ENCODE data around the gene CTCF.

Gene CTCF

DNA sequence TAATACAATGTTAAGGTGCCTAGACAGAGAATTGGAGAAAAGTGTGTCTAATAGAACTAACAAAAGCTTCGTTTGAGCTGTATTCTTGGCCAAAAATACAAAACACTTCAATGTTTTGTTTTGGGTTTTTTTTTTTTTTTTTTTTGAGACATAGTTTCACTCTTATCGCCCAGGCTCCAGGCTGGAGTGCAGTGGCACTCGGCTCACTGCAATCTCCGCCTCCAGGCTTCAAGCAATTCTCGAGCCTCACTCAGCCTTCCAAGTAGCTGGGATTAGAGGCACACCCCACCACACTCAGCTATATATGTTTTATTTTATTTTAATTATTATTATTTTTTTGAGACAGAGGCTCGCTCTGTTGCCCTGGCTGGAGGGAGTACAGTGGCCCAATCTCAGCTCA, 44.3 kb downstream of the CTCF start:
- DNase-seq, result no peak

DNA sequence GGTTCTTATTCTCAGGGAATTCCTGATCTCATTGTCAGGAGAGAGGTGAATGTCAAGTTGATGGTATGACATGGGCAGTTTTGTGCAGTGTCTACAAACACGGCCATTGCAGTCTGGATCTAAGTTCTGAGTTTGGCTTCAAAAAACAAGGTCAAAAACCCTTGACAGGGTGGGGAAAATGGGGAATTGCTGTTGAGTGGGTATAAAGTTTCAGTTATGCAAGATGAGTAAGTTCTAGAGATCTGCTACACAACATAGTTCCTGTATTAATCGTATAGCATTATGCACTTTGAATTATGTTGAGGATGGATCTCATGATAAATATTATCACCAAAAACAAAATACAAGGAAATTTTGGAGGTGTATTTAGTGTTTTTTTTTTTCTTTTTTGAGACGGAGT, 46.0 kb downstream of the CTCF start:
- no peak for DNase-seq

DNA sequence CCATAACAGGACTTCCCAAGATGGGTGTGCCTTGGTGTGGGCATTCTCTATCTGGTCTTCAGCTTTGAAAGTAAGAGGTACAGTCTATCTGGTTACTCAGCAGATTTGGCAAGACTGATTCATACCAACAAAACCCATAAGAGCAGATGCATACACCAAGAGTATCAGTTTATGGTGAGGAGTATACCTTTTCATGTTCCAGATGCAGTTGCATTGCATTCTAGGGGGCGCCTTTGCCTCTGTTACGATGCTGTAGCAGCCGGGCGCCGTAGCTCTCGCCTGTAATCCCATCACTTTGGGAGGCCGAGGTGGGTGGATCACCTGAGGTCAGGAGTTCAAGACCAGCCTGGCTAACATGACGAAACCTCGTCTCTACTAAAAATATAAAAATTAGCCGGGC, 51.5 kb downstream of the CTCF start:
- DNase-seq, result no peak

DNA sequence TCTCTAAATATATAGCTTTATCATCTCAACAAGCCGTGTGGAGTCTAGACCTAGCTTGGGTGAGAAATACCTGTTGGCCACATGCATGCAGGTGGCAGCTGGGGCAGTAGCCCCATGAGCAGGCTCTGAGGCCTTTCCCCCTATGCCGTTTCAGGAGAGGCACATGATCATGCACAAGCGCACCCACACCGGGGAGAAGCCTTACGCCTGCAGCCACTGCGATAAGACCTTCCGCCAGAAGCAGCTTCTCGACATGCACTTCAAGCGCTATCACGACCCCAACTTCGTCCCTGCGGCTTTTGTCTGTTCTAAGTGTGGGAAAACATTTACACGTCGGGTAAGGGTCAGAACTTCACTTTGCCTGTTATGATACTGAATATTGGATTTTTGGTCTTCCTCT, 65.9 kb downstream of the CTCF start:
- no peak for DNase-seq

DNA sequence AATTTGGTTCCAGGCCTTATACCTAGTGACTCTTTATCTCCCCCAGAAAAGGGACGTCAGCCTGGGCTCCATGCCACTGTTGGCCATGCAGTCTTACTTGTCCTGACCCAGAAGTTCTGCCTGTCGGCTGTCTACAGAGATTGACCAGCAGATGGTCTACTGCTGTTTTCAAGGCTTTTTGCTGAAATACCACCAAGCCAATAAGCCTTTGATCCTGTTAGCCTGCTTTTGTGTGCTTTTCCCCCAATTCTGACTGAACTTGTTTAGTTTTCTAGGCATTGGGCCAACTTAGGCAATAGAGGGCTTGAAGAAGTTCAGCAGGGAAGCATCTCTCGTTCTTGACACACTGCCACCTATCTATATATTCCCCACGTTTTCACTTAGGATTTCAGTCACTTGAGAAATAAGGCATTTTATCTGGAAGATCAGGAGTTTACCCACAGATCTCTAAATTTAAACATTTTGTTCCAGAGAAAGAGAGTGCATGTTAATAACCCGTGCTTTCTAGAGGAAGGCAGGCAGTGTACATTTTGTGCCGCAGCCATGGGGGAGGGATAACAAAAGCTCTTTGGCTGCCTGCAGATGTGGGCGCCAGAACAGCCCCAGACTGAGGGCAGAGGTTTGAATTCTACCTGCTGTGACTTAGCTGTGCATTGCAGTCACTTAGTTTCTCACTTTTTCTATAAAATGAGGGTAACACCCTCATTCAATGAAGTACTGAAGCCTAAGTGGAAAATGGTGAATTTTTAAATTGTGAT, 70.3 kb downstream of the CTCF start:
- DNase-seq, result peak; percentile 58

DNA sequence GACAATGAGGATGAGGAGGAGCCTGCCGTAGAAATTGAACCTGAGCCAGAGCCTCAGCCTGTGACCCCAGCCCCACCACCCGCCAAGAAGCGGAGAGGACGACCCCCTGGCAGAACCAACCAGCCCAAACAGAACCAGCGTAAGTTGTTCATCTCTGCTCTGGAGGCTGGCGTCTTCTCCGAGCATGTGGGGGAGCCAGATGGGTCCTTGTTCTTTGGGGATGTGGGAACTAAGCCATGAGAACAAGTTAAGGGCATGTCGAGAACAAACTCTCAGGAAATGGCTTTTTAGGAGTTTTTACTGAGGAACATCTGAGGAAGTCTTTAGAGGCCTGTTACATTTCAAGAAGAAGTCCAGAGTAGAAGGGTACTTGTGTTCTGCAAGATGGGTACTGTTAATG, 74.4 kb downstream of the CTCF start:
- DNase-seq, result no peak

DNA sequence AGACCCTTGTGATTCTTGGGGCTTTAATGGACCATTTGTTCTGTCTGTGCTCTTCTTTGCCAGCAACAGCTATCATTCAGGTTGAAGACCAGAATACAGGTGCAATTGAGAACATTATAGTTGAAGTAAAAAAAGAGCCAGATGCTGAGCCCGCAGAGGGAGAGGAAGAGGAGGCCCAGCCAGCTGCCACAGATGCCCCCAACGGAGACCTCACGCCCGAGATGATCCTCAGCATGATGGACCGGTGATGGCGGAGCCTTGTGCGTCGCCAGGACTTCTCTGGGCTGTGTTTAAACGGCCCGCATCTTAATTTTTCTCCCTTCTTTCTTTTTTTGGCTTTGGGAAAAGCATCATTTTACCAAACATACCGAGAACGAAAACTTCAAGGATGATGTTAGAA, 75.3 kb downstream of the CTCF start:
- no peak for DNase-seq

DNA sequence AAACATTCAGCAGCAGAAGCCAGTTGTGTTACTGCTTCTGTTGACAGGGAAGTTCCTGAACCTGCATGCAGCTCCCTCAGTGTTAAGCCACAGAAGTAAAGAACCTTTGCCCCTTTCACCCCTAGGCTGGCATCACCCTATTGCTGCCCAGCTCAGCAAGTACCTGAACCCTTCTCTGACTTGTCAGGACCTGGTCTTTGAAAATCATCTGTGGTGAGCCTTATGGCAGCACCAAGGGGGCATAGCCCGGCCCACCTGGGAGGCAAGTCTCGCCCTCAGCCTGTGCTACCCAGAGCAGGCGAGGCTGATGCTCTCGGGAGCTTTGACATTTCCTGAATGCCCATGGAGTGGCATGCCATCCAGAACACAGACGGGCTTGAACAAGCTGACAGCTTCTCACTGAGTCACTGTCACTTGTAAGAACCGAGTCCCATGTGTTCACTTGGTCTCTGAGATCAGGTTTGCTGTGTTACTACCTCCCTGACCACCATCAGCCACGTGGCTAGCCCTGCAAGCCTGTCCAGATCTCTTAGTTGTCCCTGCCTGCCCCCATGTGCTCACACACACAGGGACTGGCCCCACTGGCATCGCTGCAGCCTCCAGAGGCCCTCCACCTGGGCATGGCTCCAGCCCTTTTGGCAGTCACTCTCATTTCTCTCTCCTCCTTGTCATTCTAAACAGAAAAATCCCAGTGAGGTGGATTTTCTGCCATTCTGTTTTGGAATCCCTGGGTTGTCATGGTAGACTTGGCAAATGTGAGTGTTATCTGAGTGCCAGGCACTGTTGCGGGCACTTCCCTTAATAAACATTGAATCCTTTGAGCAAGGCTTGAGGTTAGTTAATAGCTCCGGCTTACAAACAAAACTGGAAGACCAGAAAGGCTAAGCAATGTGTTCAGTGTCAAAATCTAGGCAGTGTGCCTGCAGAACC, 79.7 kb downstream of the CTCF start:
- peak; percentile 83 for DNase-seq

DNA sequence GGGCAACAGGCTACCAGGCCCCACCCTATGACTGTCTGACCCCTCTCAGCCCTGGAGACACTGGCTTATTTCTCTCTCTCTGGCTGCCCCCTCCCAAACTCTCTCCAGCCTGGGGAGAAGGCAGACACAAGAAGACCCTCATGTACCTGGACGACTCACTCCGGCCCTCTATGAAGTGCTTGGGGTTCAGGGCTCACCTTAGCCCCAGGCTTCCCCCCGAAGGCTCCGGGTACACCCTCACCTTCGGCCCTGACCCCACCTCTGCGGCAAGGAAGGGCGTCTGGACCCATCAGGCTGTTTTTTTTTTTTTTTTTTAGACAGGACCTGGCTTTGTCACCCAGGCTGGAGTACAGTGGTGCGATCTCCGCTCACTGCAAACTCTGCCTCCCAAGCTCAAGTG, 81.7 kb downstream of the CTCF start:
- no peak for DNase-seq

DNA sequence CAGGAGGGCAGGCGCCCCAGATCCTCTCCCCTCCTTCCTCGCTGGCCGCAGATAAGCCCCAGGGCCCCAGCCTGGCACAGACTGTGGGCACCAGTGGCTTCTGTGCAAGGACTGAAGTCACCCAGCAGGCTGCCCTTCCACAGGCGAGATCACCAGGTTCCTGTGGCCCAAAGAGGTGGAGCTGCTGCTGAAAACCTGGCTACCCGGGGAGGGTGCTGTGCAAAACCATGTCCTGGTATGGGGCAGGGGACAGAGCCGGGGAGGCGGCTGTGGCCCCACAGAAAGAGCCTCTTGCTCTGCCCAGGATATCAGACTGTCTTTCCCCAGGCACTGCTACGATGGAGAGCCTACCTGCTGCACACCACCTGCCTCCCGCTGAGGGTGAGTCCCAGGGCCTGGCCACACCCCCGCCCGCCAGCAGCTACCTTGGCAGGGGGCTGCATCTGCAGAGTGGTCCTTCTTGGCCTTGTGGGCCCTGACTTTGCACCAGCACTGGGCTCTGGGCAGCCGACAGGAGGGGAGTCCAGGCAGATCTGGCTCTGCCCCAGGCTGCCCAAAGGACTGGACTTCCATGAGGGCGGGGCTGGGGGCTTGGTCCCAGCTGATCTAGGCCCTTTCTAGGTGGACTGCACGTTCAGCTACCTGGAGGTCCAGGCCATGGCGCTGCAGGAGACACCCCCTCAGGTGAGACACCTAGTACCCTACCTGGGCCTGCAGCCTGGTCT, 83.2 kb downstream of the CTCF start:
- no peak for DNase-seq

DNA sequence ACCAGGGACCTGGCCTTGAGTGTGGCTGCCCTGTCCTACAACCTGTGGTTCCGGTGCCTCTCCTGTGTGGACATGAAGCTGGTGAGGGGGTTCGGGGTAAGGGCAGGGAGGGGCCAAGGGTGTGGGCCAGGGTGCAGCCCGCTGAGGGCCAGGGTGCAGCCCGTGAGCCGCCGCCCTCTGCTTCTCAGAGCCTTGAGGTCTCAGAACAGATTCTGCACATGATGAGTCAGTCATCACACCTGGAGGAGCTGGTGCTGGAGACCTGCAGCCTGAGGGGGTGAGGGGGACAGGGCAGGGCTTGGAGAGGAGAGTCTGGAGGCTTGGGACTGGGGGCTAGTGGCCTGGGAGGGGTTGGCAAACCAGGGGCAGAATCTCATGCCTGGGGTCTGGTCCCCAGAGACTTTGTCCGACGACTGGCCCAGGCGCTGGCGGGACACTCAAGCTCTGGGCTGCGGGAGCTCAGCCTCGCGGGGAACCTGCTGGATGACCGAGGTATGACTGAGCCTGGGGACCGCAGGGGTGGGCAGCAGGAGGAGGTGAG, 84.9 kb downstream of the CTCF start:
- DNase-seq, result no peak

DNA sequence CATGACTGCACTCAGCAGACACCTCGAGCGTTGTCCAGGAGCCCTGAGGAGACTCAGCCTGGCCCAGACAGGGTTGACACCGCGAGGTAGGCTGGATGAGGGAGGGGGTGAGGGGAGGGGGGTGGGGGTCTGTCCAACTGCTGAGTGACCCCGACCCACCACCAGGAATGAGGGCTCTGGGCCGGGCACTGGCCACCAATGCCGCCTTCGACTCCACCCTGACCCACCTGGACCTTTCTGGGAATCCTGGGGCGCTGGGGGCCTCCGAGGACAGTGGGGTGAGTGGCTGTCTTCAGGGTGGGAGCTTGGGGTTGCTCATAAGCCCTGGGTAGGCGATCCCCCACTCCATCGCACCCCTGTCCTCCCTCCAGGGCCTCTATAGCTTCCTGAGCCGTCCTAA, 85.4 kb downstream of the CTCF start:
- no peak for DNase-seq

DNA sequence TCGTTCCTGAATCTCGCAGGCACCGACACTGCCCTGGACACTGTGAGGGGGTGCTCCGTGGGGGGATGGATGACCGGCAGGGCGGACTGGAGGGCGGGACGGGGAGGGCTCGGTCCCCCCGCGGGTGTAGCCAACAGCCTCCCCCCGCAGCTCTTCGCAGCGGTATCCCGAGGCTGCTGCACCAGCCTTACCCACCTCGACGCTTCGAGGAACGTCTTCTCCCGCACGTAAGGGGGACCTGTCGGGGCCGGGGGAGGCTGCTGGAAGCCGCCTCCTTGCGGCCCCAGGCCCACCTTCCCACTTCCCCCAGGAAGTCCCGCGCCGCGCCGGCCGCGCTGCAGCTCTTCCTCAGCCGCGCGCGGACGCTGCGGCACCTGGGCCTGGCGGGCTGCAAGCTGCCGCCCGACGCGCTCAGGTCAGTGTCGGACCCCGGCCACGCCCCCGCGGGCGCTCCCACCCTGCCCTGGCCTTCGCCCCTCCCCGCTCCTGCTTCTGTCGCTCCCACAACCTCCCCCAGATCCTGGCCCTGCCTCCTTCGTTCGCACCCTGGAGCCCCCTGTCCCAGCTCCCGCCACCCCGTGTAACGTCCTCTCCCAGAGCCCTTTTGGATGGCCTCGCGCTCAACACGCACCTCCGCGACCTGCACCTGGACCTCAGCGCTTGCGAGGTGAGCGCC, 85.9 kb downstream of the CTCF start:
- no peak for DNase-seq

DNA sequence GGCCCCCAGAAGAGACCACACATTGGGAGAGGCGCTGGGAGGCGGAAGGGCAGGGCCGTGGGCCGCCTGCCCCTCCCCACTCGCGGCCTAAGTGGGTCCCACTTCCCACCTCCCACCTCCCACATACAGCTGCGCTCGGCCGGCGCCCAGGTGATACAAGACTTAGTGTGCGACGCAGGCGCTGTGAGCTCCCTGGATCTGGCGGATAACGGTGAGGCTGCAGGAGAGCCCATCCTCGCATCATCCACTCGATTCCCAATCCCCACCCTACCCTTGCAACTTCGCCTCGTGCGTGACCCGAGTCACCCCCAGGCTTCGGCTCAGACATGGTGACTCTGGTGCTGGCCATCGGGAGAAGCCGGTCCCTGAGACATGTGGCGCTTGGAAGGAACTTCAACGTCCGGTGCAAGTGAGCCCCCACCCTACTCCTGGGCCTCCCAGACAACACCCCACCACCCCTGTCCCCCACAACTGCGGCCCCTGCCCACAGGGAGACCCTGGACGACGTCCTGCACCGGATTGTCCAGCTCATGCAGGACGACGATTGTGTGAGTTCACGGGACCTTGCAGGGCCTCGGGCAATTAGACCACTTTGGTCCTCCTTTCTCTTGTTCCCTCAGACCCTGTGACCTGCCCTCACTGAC, 86.6 kb downstream of the CTCF start:
- DNase-seq, result no peak

DNA sequence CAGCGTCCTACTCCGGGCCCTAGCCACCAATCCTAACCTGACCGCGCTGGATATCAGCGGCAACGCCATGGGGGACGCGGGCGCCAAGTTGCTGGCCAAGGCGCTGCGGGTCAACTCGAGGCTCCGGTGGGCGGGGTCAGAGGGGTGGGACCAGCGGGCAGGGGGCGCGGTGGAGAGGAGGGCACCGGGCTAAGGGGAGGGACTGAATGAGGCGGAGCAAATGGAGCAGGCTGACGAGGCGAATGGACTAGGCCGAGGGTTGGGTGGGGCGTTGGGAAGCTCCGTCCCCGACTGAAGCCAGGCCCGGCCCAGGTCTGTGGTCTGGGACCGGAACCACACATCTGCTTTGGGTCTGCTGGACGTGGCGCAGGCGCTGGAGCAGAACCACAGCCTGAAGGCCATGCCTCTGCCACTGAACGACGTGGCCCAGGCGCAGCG, 87.2 kb downstream of the CTCF start:
- DNase-seq, result no peak

DNA sequence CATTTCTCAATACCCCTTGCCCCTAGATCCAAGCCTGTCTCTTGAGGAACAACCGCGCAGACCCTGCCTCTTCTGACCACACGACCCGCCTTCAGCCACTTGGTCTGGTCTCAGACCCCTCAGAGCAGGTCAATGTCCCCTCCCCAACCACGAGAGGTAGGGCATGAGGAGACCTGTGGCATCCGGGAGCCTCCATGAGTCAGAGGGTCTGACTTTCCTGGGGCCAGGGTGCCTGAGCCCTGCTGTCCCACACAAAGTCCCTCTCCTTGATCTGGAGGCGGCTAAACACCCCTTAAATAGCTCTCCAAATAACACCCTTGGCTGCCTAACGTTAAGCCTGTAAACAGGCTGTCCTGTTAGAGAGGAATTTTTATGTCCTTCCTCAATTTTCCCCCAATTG, 87.7 kb downstream of the CTCF start:
- no peak for DNase-seq

DNA sequence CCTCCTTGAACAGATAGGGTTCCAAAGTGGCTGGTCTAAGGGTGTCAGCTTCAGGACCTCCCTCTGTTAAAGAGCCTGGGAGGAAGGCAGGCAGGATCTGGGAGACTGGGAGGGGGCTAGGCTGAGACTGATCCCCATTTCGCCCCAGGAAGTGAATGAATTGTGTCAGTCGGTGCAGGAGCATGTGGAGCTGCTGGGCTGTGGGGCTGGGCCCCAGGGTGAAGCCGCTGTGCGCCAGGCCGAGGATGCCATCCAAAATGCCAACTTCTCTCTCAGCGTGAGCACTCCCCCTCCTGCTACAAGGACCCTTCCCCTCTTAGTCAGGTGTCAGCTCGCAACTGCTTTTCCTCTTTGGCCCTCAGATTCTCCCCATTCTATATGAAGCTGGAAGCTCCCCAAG, 88.7 kb downstream of the CTCF start:
- DNase-seq, result no peak

DNA sequence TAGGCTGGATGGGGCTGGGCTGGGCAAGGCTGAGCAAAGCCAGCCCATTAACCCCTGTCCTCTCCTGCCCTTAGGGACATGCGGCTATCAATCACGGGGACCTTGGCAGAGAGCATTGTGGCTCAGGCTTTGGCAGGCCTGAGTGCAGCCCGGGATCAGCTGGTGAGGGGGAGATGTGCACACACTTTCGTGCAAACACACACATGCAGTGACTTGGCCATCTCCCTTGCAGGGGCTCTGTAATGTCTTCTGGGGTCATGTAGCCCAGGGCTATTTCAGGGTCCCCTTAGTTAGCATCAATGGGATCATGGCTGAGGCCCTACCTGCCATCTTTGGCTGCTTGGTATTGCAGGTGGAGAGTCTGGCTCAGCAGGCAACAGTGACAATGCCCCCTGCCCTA, 89.5 kb downstream of the CTCF start:
- DNase-seq, result no peak

DNA sequence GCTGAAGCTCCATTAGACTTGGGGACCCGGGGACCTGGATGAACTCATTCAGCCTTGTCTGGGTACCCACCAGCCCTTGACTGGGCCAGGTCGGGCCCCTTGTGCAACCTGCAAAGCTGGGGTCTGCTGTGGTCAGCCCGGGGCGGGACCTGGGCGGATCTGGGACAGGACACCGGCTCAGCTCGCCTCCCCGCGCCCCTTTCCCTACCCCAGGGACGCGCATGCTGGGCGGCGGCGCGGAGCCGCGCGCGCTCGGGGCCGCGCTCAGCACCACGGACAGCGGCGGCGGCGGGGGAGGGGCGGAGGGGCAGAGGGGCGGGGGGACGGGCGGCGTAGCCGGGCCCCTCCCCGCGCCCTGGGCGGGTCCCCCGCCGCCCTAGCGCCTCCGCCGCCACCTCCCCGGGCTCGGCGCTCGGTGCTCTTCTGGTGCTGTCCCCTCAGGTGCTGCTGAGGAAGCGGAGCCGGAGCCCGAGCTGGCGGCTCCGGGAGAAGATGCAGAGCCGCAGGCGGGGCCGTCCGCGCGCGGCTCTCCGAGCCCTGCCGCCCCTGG, 90.3 kb downstream of the CTCF start:
- peak; percentile 24 for DNase-seq

DNA sequence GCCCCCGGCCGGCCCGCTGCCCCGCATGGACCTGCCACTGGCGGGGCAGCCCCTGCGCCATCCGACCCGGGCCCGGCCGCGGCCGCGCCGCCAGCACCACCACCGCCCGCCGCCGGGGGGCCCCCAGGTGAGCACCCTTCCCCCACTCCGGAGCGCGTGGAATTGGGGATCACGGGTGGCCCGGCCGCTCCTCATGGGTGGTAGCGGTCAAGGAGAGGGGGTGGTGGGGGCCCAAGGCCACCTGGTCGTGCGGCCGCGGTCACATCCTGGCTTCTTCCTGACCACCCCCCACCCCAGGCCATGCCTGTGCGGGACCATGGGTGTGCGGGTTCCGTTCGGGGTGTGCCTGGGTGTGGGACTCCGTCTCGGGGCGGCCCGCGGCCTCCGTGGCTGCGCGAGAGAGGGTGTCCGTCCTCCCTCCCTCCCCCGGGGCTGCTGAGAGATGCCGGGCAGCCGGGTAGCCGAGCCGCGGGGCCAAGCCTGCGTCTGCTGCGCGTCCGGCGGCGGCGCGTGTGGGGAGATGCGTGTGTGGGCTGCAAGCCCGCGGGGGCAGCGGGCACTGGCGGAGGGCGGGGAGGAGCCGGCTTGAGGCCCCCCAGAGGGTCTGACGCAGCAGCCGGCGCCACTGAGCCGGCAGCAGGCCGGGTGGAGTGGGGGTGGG, 90.9 kb downstream of the CTCF start:
- DNase-seq, result no peak

DNA sequence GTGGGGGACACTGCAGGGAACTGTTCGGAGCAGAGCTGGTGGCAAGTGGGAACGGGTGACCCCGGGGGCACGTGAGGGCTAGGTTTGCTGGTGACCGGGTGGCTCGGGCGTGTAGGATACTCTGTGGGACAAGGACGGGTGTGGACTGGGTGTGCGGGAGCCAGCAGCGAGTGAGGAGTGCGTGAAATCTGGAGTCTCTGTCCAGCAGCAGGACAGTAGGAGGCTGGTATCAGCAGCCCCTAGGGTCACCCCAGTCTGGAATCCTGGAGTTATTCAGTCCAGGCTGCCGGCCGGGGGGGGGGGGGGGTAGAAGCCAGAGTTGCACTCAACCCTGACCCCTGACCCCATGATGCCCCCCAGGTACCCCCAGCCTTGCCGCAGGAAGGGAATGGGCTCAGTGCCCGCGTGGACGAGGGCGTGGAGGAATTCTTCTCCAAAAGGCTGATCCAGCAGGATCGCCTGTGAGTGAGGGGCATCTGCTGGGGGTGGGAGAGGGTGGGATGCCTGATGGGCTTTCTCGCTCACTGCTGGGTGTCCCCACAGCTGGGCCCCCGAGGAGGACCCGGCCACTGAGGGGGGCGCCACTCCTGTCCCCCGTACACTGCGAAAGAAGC, 91.6 kb downstream of the CTCF start:
- DNase-seq, result no peak
